ENCODE data around the gene ICOSLG. TPM values are rescaled to one million over a fixed set of nuclear protein-coding genes. Genes with fewer than 3 reads are reported as not detected.
"Not testable (repeated sequence)": the region's sequence is repeated elsewhere in the genome, so short reads cannot be mapped to it uniquely, and the experiment has no call there.

ICOSLG gene, protein sequence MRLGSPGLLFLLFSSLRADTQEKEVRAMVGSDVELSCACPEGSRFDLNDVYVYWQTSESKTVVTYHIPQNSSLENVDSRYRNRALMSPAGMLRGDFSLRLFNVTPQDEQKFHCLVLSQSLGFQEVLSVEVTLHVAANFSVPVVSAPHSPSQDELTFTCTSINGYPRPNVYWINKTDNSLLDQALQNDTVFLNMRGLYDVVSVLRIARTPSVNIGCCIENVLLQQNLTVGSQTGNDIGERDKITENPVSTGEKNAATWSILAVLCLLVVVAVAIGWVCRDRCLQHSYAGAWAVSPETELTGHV
- 0.99 and 2.1 TPM in 2 replicates for total RNA-seq

DNA sequence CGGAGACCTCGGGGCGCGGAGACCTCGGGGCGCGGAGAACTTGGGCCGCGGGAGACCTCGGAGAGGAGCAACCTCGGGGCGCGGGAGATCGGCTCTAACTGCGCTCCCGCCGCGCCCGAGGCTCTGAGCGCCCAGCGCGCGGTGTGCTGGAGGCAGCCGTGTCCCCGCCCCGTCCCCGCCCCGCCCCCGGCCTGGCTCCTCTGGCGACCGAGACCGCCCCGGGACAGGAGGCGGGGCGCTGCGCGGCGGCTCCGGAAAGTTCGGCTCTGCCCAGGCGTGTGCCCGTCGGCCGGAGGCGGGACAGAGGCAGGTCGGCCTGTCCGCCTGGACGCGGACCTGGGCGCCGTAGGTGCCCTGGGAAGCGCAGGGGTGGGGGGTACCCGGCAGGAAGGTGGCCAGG lies at the start of gene ICOSLG:
TSS of gene ICOSLG (minus strand) at position 102 of the 400 bp plus-strand sequence. CDS start 126 bp downstream, outside the sequence.
- DNase-seq (ENCODE audit: low read depth, low spot score), result not testable (repeated sequence)

- no peak for DNase-seq (ENCODE audit: low read depth, low spot score)
Measured at GRCh38 chr21:44289381-44290010, 48.8 kb upstream of the ICOSLG start.

GRCh38 chr21:44288251-44289110 lies 47.7 kb upstream of the ICOSLG start:
- DNase-seq (ENCODE audit: low read depth, low spot score), result no peak

GRCh38 chr21:44286716-44287632 lies 46.2 kb upstream of the ICOSLG start:
- DNase-seq (ENCODE audit: low read depth, low spot score), result no peak

GRCh38 chr21:44286086-44286715 lies 45.5 kb upstream of the ICOSLG start:
- DNase-seq (ENCODE audit: low read depth, low spot score), result no peak

DNA sequence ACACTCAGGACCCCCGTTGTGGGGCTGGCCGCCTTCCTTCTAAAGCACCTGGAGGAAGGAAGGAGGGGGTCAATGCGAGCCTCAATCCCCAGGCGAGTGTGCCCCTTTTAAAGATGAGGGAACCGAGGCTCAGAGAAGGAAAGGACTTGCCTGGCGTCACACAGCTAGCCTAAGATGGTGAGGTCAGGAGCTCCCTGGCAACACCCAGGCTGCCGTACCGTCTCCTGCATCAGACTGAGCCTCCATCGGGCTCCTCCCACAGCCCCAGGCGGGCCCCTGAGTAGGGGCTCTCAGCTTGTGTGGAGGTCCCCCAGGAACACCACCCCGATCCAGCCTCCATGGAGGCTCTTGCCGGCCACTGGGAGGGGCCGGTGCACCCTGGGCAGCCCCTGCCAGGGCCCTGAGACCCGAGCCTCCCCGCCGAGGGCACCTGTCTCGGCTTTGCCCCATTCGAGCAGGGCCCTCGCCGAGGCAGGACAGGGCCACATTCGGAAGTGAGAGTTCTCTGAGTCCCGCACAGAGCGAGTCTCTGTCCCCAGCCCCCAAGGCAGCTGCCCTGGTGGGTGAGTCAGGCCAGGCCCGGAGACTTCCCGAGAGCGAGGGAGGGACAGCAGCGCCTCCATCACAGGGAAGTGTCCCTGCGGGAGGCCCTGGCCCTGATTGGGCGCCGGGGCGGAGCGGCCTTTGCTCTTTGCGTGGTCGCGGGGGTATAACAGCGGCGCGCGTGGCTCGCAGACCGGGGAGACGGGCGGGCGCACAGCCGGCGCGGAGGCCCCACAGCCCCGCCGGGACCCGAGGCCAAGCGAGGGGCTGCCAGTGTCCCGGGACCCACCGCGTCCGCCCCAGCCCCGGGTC lies 44.6 kb upstream of the ICOSLG start, which contains the start of gene AIRE:
TSS of gene AIRE (plus strand) at position 739 of the 855 bp plus-strand sequence. CDS start 131 bp downstream, outside the sequence.
- DNase-seq (ENCODE audit: low read depth, low spot score), result no peak

DNA sequence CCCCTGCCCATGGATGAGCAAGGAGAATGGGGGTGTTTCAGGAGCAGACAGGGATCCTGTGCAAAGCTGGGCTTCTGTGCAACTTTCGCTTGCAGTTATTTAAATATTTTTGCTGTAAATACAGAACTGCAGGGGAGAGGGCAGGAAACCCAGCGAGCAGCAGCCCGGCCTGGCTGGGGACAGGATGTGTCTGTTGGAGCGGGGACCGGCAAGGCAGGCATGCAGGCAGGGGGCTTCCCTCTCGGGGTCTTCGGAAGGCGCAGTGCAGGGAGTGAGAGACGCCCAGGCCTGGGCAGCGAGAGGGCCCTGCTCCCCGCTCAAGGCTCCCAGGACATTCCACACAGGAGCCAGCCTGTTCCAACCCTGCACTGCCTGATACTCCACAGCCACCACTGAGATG lies 43.2 kb upstream of the ICOSLG start:
- no peak for DNase-seq (ENCODE audit: low read depth, low spot score)

DNA sequence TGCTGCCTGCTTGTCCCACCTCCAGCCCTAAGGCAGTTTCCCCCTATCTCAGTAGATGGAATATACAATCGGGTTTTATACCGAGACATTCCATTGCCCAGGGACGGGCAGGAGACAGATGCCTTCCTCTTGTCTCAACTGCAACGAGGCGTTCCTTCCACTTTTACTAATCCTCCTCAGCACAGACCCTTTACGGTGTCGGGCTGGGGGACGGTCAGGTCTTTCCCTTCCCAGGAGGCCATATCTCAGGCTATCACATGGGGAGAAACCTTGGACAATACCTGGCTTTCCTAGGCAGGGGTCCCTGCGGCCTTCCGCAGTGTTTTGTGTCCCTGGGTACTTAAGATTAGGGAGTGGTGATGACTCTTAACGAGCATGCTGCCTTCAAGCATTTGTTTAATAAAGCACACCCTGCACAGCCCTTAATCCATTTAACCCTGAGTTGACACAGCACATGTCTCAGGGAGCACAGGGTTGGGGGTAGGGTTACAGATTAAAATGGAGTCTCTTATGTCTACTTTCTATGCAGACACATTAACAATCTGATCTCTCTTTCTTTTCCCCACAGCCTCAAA lies 42.6 kb upstream of the ICOSLG start:
- DNase-seq (ENCODE audit: low read depth, low spot score), result not testable (repeated sequence)

DNA sequence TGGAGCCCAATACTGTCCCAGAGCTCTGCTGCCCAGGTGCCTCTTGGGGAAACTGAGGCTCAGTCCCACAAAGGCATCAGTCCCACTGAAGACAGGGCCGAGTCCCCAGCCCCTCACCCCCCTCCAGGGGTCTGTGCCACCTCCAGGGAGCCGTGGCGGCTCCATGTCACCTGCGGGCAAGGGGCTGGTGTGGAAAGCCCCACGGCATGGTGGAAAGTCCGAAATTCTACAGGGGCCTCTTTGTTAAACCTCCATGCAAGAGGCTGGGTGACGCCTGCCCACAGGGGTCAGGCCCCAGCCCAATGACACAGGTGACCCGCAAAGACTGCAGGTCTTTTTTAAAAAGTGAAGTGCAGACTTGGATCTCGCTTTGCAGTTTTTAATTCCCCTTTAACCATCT lies 41.6 kb upstream of the ICOSLG start:
- no peak for DNase-seq (ENCODE audit: low read depth, low spot score)

DNA sequence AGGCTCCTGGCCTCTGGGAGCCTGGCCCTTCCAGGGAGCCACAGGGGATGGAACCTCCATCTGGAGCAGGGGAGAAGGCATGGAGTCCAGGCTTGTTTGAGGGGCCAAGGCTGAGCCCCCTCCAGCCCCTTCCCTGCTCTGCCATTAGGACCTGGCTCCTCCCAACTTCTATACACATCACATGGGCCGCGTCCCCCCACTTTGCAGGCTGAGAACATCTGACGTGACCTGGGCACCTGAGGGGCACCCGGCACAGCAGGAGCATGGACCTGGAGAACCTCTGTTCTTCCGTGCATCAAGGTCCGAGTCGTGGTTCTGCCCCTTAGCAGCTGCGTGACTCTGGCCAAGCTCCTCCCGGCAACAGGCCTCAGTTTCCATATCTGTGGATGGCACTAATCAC lies 41.1 kb upstream of the ICOSLG start:
- DNase-seq (ENCODE audit: low read depth, low spot score), result no peak

DNA sequence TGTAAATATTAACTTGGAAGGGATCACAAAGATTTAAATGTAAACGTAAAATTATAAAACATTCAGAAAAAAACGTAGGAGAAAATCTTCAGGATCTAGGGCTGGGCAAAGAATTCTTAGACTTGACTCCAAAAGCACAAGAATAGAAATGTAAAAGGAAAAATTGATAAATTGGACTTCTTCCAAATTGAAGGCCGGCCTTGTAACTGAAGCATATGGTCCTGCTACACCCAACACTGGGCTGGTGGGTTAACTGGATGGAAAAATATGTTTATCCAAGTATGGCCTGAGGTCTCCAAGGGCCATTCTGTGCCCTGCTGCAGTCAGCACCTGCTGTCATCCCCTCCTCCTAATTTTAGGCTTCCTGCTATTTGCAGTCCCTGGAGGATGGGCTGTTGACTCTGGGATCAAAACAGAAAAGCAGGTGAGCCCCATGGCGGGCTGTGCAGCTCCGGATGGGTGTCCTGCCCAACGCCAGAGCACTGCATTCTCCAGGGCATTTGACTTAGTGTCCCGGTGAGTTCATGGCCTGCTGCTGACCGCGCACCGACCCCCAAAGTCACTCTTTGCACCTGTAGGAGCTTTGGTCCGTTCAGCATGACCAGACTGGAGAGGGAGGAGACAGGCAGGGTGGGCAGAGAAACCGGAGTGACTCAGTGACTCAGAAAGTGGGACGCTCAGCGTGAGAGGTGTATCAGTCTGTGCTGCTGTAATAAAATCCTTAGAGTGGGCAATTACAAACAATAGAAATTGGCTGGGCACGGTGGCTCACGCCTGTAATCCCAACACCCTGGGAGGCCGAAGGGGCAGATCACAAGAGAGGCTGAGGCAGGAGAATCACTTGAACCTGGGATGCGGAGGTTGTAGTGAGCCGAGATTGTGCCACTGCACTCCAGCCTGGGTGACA lies 38.9 kb upstream of the ICOSLG start:
- no peak for DNase-seq (ENCODE audit: low read depth, low spot score)

DNA sequence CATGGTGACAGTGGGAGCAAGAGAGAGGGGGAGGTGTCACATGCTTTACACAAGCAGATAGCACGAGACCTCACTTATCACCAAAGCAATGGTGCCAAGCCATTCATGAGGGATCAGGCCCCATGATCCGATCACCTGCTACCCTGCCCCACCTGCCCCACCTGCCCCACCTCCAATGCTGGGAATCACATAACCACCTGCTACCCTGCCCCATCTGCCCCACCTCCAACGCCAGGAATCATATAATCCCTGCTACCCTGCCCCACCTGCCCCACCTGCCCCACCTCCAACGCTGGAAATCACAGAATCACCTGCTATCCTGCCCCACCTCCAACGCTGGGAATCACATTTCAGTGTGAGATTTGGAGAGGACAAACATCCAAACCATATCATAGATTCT lies 34.3 kb upstream of the ICOSLG start:
- DNase-seq (ENCODE audit: low read depth, low spot score), result no peak

DNA sequence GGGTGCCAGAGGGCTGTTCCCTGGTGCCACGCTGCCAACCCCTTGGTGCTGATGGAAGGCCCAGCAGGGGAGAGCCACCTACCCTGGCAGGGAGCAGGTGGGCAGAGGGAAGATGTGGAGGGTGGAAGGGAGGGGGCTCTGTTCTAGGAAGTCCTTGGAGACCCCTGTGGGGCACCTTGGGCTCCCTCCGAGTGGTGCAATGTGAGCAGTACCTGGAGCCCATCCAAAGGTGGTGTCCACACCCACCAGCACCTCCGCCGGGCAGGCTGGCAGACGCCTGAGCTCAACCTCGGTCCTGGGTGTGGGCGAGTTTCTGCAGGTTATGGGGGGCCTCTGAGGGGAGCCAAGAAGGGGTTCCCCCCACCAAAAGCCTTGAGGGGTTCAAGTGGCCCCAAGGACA lies 32.3 kb upstream of the ICOSLG start:
- DNase-seq (ENCODE audit: low read depth, low spot score), result no peak

DNA sequence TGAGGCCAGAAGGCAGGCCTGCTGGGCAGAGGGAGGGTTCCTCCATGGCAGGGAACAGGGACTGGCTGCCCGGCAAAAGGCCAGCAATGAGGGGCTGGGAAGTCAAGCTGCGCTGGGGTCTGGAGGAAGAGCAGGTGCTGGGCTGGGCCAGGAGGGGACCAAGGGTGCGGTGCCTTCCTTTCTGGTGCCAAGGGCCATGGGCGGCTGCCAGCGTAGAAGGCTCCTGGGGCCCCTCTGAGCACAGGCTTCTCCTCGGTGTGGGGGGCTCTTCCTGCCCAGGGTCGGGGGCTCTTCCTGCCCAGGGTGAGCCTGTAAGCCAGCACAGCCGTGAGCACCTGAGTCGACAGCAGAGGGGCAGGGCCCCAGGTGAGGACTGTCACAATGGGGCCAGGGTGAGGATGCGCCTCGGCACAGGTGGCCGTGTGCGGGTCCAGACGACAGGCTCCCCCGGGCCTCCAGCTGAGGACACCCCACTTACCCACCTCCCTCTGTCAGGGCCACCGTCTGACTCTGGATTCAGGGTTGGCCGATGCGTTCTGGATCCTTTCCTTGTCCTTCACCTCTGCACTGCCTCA lies 31.6 kb upstream of the ICOSLG start:
- DNase-seq (ENCODE audit: low read depth, low spot score), result no peak

GRCh38 chr21:44271558-44272283 lies 31.0 kb upstream of the ICOSLG start:
- no peak for DNase-seq (ENCODE audit: low read depth, low spot score)

- no peak for DNase-seq (ENCODE audit: low read depth, low spot score)
Measured at GRCh38 chr21:44269090-44269489, 28.3 kb upstream of the ICOSLG start.

DNA sequence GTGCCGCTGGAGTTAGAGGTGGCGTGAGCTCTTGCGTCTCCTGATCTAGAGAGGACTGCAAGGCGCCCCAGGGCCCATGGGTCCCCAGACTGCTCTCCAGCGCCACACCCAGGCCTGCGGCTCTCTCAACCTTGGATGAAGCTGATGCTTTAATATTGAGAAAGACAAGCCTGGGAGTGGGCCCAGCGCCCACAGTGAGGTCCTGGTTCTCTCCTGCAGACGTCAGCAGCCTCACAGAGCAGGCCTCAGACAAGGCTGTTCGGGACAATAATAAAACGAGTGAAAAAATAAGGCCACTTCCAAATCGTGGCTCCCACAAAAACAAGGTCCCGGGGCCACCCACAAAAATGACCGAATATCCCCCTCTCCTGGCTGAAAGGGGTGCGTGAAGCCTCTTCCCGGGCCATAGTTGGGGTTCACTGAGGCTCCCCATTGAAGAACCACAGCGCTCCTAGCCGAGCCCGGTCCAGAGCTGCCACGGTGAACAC lies 27.0 kb upstream of the ICOSLG start:
- DNase-seq (ENCODE audit: low read depth, low spot score), result no peak

Data from pulmonary artery endothelial cell (primary cell).